Smooth muscle cell (in vitro differentiated cells): ENCODE data around the gene H2AZ1. TPM values are rescaled to one million over a fixed set of nuclear protein-coding genes. Genes with fewer than 3 reads are reported as not detected.

Source experiments
- DNase-seq: peaks from one replicate; lab custom pipeline; 2025; ENCODE audit not compliant: unreplicated experiment; lab: John Stamatoyannopoulos, UW
- H2AFZ ChIP-seq: fragments of 200-600 bp; sonication (generic); 2 replicates; pipeline ENCODE4 v1.6.0; 2016; ENCODE audit warnings: antibody characterized with exemption, low read depth, mild to moderate bottlenecking
- H3F3A ChIP-seq: fragments of 200-600 bp; sonication (generic); 2 replicates; pipeline ENCODE4 v1.6.0; 2017; ENCODE audit warnings: antibody characterized with exemption, low read depth
- H3K27ac ChIP-seq: fragments of 200-600 bp; sonication (generic); 2 replicates; pipeline ENCODE4 v1.5.1; 2016; ENCODE audit warnings: low read depth, mild to moderate bottlenecking
- H3K27me3 ChIP-seq: fragments of 200-600 bp; sonication (generic); 2 replicates; pipeline ENCODE4 v1.6.1; 2016; ENCODE audit warnings: low read depth, mild to moderate bottlenecking
- H3K36me3 ChIP-seq: fragments of 200-600 bp; sonication (generic); 2 replicates; pipeline ENCODE4 v1.5.1; 2016; ENCODE audit warnings: low read depth
- H3K4me1 ChIP-seq: fragments of 200-600 bp; sonication (generic); 2 replicates; pipeline ENCODE4 v1.5.1; 2016; ENCODE audit warnings: low read depth
- H3K4me2 ChIP-seq: fragments of 200-600 bp; sonication (generic); 2 replicates; pipeline ENCODE4 v1.6.0; 2016; ENCODE audit warnings: mild to moderate bottlenecking
- H3K4me3 ChIP-seq: fragments of 200-600 bp; sonication (generic); 2 replicates; pipeline ENCODE4 v1.5.1; 2016; ENCODE audit warnings: mild to moderate bottlenecking
- H3K79me2 ChIP-seq: fragments of 200-600 bp; sonication (generic); 2 replicates; pipeline ENCODE4 v1.6.0; 2016; ENCODE audit warnings: low read depth, mild to moderate bottlenecking
- H3K9ac ChIP-seq: fragments of 200-600 bp; sonication (generic); 2 replicates; pipeline ENCODE4 v1.6.0; 2016; ENCODE audit warnings: low read depth
- H3K9me3 ChIP-seq: fragments of 200-600 bp; sonication (generic); replicated peaks from 2 replicates; pipeline ENCODE4 v1.5.1; 2016; ENCODE audit warnings: low read depth
- H4K20me1 ChIP-seq: fragments of 200-600 bp; sonication (generic); 2 replicates; pipeline ENCODE4 v1.6.0; 2016; ENCODE audit warnings: low read depth
- WGBS: methylation state at CpG from one replicate; pipeline ENCODE4 v1.1.7; 2016; ENCODE audit warnings: low lambda C conversion rate; 5-methylcytosine and 5-hydroxymethylcytosine counted together
- polyA plus RNA-seq: library from polyadenylated mRNA; unstranded; fragments of >200 nt; fragmentation: Nextera tagmentation; extraction: Ambion mirVana; gene quantifications from 2 replicates; pipeline ENCODE4 v1.2.1, GENCODE V29; 2016
- total RNA-seq: library from RNA; depleted of rRNA; stranded (reverse); fragments of >200 nt; gene quantifications from 2 replicates; pipeline ENCODE4 v1.2.3, GENCODE V29; 2014
- TF ChIP-seq, protein P1 (sequence below): fragments of 200-600 bp; sonication (generic); IDR thresholded peaks from 2 replicates; pipeline ENCODE4 v1.5.1; 2017; ENCODE audit warnings: borderline replicate concordance, mild to moderate bottlenecking, antibody characterized with exemption; ENCODE audit not compliant: insufficient read depth, poor library complexity, severe bottlenecking

The H2AZ1 gene
- total and polyA plus RNA-seq, 2 experiments from 2014 or later: 497 to 534 TPM

- H3K9me3 ChIP-seq: no peaks in the 10 kb centered on the region
These were observed 6.1 kb downstream of the H2AZ1 start for GRCh38 chr4:99943904-99944437.

GRCh38 chr4:99938243-99938753 lies 11.8 kb downstream of the H2AZ1 start:
- Histone ChIP-seq H3K4me3 (no peak overlapping the region), H3K9me3 (no peaks in the 10 kb centered on the region), H3K4me1 (no peaks in the 10 kb centered on the region), H4K20me1 (peaks cover 20% of the 10 kb centered on the region), H3K9ac (no peak overlapping the region), H3K36me3 (peaks cover 28% of the 10 kb centered on the region), H3K79me2 (peaks cover 99% of the 10 kb centered on the region), H2AFZ (no peak overlapping the region), H3K27me3 (no peaks in the 10 kb centered on the region), H3K27ac (no peak overlapping the region), H3F3A (no peaks in the 10 kb centered on the region), H3K4me2 (no peak overlapping the region)
- 100% methylated on average over 3 of the region's 3 CpGs for WGBS
- no peak for DNase-seq
- TF ChIP-seq, protein P1, sequence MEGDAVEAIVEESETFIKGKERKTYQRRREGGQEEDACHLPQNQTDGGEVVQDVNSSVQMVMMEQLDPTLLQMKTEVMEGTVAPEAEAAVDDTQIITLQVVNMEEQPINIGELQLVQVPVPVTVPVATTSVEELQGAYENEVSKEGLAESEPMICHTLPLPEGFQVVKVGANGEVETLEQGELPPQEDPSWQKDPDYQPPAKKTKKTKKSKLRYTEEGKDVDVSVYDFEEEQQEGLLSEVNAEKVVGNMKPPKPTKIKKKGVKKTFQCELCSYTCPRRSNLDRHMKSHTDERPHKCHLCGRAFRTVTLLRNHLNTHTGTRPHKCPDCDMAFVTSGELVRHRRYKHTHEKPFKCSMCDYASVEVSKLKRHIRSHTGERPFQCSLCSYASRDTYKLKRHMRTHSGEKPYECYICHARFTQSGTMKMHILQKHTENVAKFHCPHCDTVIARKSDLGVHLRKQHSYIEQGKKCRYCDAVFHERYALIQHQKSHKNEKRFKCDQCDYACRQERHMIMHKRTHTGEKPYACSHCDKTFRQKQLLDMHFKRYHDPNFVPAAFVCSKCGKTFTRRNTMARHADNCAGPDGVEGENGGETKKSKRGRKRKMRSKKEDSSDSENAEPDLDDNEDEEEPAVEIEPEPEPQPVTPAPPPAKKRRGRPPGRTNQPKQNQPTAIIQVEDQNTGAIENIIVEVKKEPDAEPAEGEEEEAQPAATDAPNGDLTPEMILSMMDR: no peak

More at GRCh38 chr4:99943904-99944437, 6.1 kb downstream of the H2AZ1 start:
- Histone ChIP-seq H2AFZ (no peak overlapping the region), H4K20me1 (peaks cover 48% of the 10 kb centered on the region), H3K36me3 (no peaks in the 10 kb centered on the region), H3K27me3 (no peaks in the 10 kb centered on the region), H3K4me3 (no peak overlapping the region), H3K9ac (no peak overlapping the region), H3K4me1 (peaks cover 29% of the 10 kb centered on the region), H3K79me2 (peaks cover 88% of the 10 kb centered on the region), H3K27ac (no peak overlapping the region), H3K4me2 (peak overlapping the region; percentile 93), H3F3A (peaks cover 21% of the 10 kb centered on the region)
- no peak for DNase-seq
- WGBS: 95% methylated on average over 2 of the region's 2 CpGs
- TF ChIP-seq, protein P1: no peak

GRCh38 chr4:99934891-99935290 lies 15.2 kb downstream of the H2AZ1 start:
- H2AFZ ChIP-seq: no peak overlapping the region
- no peak overlapping the region for H3K4me2 ChIP-seq
- no peaks in the 10 kb centered on the region for H3K27me3 ChIP-seq
- no peak overlapping the region for H3K27ac ChIP-seq
- DNase-seq: no peak
- H3F3A ChIP-seq: no peaks in the 10 kb centered on the region
- TF ChIP-seq, protein P1: no peak
- H4K20me1 ChIP-seq: peaks cover 16% of the 10 kb centered on the region
- no peaks in the 10 kb centered on the region for H3K9me3 ChIP-seq
- H3K79me2 ChIP-seq: peaks cover 99% of the 10 kb centered on the region
- no peaks in the 10 kb centered on the region for H3K4me1 ChIP-seq
- no peak overlapping the region for H3K9ac ChIP-seq
- H3K36me3 ChIP-seq: peaks cover 33% of the 10 kb centered on the region
- no peak overlapping the region for H3K4me3 ChIP-seq

DNA sequence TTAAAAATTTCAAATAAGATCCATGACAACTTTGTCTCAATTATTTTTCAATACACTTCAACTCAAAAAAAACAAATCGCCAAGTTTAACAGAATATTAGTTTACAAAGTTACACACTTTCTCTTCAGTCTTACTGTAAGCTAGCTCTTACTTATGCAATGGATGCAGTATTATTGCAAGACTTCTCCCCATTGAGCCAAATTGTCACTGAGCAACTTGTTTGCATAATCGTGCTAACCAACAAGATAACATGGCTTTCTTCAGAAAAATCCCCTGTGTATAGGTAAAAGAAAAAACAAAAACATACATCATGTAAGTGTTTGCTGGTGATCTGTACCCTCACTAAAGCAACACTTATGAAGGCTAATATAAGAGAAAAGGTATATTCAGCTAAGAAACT lies 22.5 kb downstream of the H2AZ1 start:
- no peaks in the 10 kb centered on the region for H3F3A ChIP-seq
- H3K79me2 ChIP-seq: peaks cover 70% of the 10 kb centered on the region
- WGBS: 81% methylated on average over 2 of the region's 2 CpGs
- peaks cover 5% of the 10 kb centered on the region for H3K36me3 ChIP-seq
- no peaks in the 10 kb centered on the region for H3K9me3 ChIP-seq
- H3K4me2 ChIP-seq: no peak overlapping the region
- H3K4me3 ChIP-seq: no peak overlapping the region
- no peaks in the 10 kb centered on the region for H3K4me1 ChIP-seq
- H3K27ac ChIP-seq: no peak overlapping the region
- no peak overlapping the region for H2AFZ ChIP-seq
- TF ChIP-seq, protein P1: no peak
- DNase-seq: no peak
- no peak overlapping the region for H3K9ac ChIP-seq
- no peaks in the 10 kb centered on the region for H3K27me3 ChIP-seq
- H4K20me1 ChIP-seq: peaks cover 46% of the 10 kb centered on the region
